HepG2 (cell line): ENCODE results near the gene WWC2. TPM values are rescaled to one million over a fixed set of nuclear protein-coding genes. Genes with fewer than 3 reads are reported as not detected.

Experiments used
- ATAC-seq: fragments of 200-7000 bp; cut with Tn5 transposase; 3 replicates; pipeline ENCODE4 v1.9.1; 2020; ENCODE audit warnings: mild to moderate bottlenecking, moderate library complexity
- BruUV-seq: library from RNA; stranded (reverse); fragments of 400-500 nt; replicated peaks from 2 replicates; lab custom pipeline; 2021; lab: Mats Ljungman, UMichigan
- CTCF ChIA-PET: fragments of 300-600 bp; formaldehyde crosslinking; extraction: SDS; loops from one replicate; lab custom pipeline; 2021; ENCODE audit warnings: low total read pairs, inconsistent platforms, low intra/inter-chr PET ratio; lab: Yijun Ruan, JAX
- POLR2A ChIA-PET: fragments of 350-600 bp; sonication (Branson Sonifier 250); formaldehyde crosslinking; loops from one replicate; lab custom pipeline; 2020; ENCODE audit warnings: antibody characterized with exemption, inconsistent platforms; lab: Yijun Ruan, JAX
- DNase-seq: peaks from one replicate; pipeline ENCODE4 v3.0.0-alpha.2; 2015; ENCODE audit warnings: low spot score
- FAIRE-seq: peaks from 3 replicates; lab custom pipeline; 2011; peaks lifted over from hg19 to GRCh38; lab: Jason Lieb, UNC
- H2AFZ ChIP-seq: one replicate; pipeline ENCODE4 v1.6.1; 2011; ENCODE audit warnings: low read length, inconsistent platforms
- H3K27ac ChIP-seq: fragments of 300-600 bp; 3 replicates; pipeline ENCODE4 v1.8.0; 2011; ENCODE audit warnings: mixed run types, mild to moderate bottlenecking, mixed read lengths, low read length, inconsistent platforms; ENCODE audit not compliant: insufficient read depth; ENCODE audit errors: extremely low read length
- H3K27me3 ChIP-seq, 2 experiments: fragments of 200-600 bp in 1 of 2; 2 replicates in 1 of 2; 3 replicates in 1 of 2; pipeline versions ENCODE4 v1.6.0 to v1.8.0; 2011; ENCODE audit warnings: low read length in 2 of 2, mild to moderate bottlenecking in 2 of 2, moderate library complexity in 2 of 2, inconsistent platforms in 1 of 2; ENCODE audit not compliant: insufficient read depth in 2 of 2, control insufficient read depth in 1 of 2
- H3K36me3 ChIP-seq, 2 experiments: fragments of 200-600 bp in 1 of 2; replicated peaks in 1 of 2; 2 replicates in 1 of 2; 3 replicates in 1 of 2; pipeline versions ENCODE4 v1.5.1 to v1.8.0; 2011; ENCODE audit warnings: low read length in 2 of 2, inconsistent platforms in 1 of 2; ENCODE audit not compliant: insufficient read depth in 2 of 2, control insufficient read depth in 1 of 2
- H3K4me1 ChIP-seq: 2 replicates; pipeline ENCODE4 v1.5.1; 2012; ENCODE audit warnings: low read length, inconsistent platforms; ENCODE audit not compliant: insufficient read depth
- H3K4me2 ChIP-seq: 2 replicates; pipeline ENCODE4 v1.6.0; 2011; ENCODE audit warnings: low read depth, low read length, inconsistent platforms
- H3K4me3 ChIP-seq, 3 experiments: fragments of 200-600 bp in 1 of 3; sonication (generic), shearing (Covaris generic) in 1 of 3; replicated peaks in 1 of 3; 2 replicates each; pipeline ENCODE4 v1.5.1; 2011 to 2016; ENCODE audit warnings: low read length in 3 of 3, inconsistent platforms in 2 of 3, low read depth in 2 of 3, mild to moderate bottlenecking in 2 of 3, control low read depth in 1 of 3, mixed read lengths in 1 of 3; ENCODE audit not compliant: insufficient read depth in 1 of 3
- H3K79me2 ChIP-seq: one replicate; pipeline ENCODE4 v1.6.1; 2011; ENCODE audit warnings: low read length, inconsistent platforms; ENCODE audit not compliant: insufficient read depth
- H3K9ac ChIP-seq: 2 replicates; pipeline ENCODE4 v1.6.0; 2011; ENCODE audit warnings: mild to moderate bottlenecking, low read depth, low read length, inconsistent platforms; ENCODE audit not compliant: insufficient read depth
- H3K9me3 ChIP-seq: 2 replicates; pipeline ENCODE4 v1.5.1; 2012; ENCODE audit warnings: mild to moderate bottlenecking, low read length
- H4K20me1 ChIP-seq: 2 replicates; pipeline ENCODE4 v1.6.0; 2011; ENCODE audit warnings: inconsistent platforms, mild to moderate bottlenecking, low read length, moderate library complexity; ENCODE audit not compliant: insufficient read depth
- AGO1 ChIP-seq: fragments of 200-400 bp; formaldehyde crosslinking; IDR thresholded peaks from 2 replicates; pipeline ENCODE4 v1.6.1; 2017; ENCODE audit warnings: mild to moderate bottlenecking, low read depth, low read length, moderate library complexity; ENCODE audit not compliant: poor library complexity, severe bottlenecking
- BORCS8-MEF2B ChIP-seq: sonication (generic); formaldehyde crosslinking; IDR thresholded peaks from 2 replicates; pipeline ENCODE4 v1.8.0; 2022; ENCODE audit warnings: mild to moderate bottlenecking, missing genetic modification reagents
- CBX1 ChIP-seq: IDR thresholded peaks from one replicate; pipeline ENCODE4 v1.6.1; 2016; ENCODE audit warnings: antibody characterized with exemption, low read depth
- CREM ChIP-seq, 2 experiments: sonication (generic) in 1 of 2; formaldehyde crosslinking in 1 of 2; IDR thresholded peaks; 2 replicates each; pipeline versions ENCODE4 v1.4.0 to v1.6.1; 2016 to 2020; ENCODE audit warnings: antibody characterized with exemption in 1 of 2, mild to moderate bottlenecking in 1 of 2, missing genetic modification reagents in 1 of 2
- ETV5 ChIP-seq: IDR thresholded peaks from 2 replicates; pipeline ENCODE4 v1.6.1; 2018; ENCODE audit warnings: missing biosample characterization, missing genetic modification reagents, inconsistent platforms, borderline replicate concordance
- HNF4G ChIP-seq, 2 experiments: sonication (generic) in 1 of 2; formaldehyde crosslinking in 1 of 2; IDR thresholded peaks; 2 replicates each; pipeline versions ENCODE4 v1.4.0 to v1.6.1; 2011 to 2020; ENCODE audit warnings: borderline replicate concordance in 2 of 2, low read depth in 2 of 2, mild to moderate bottlenecking in 2 of 2, low read length in 1 of 2, missing genetic modification reagents in 1 of 2, moderate library complexity in 1 of 2
- HOXA3 ChIP-seq: sonication (generic); formaldehyde crosslinking; IDR thresholded peaks from 2 replicates; pipeline ENCODE4 v1.5.0; 2020; ENCODE audit warnings: missing genetic modification reagents
- RARG ChIP-seq: sonication (generic); formaldehyde crosslinking; IDR thresholded peaks from 2 replicates; pipeline ENCODE4 v1.4.0; 2020; ENCODE audit warnings: low read depth, mild to moderate bottlenecking, missing genetic modification reagents
- RBM22 ChIP-seq: fragments of 200-400 bp; formaldehyde crosslinking; optimal IDR thresholded peaks from 2 replicates; pipeline ENCODE3; 2017; ENCODE audit warnings: mild to moderate bottlenecking, low read length, moderate library complexity
- RNF2 ChIP-seq: fragments of 450-650 bp; conservative IDR thresholded peaks from 2 replicates; pipeline ENCODE4 v1.6.1; 2016; ENCODE audit warnings: low read depth
- SIX4 ChIP-seq: sonication (generic); formaldehyde crosslinking; IDR thresholded peaks from 2 replicates; pipeline ENCODE4 v1.4.0; 2020; ENCODE audit warnings: missing genetic modification reagents
- TFAP4 ChIP-seq: sonication (generic); IDR thresholded peaks from 2 replicates; pipeline ENCODE4 v1.6.1; 2016; ENCODE audit warnings: low read depth, borderline replicate concordance
- ZBTB44 ChIP-seq: sonication (generic); formaldehyde crosslinking; IDR thresholded peaks from 2 replicates; pipeline ENCODE4 v1.4.0; 2020; ENCODE audit warnings: missing genetic modification reagents
- WGBS: methylation state at CpG from one replicate; pipeline ENCODE4 v1.1.6; 2017; ENCODE audit warnings: low lambda C conversion rate; 5-methylcytosine and 5-hydroxymethylcytosine counted together
- in situ Hi-C: cut with HindIII; loops from 2 replicates; pipeline ENCODE4 v1.10.0; 2017; ENCODE audit warnings: low pct_unique_long_range_greater_than_20kb; ENCODE audit not compliant: extremely low pct_ligation_motif_present
- intact Hi-C: fragments of 100-400 bp; cut with micrococcal nuclease; formaldehyde crosslinking; loops from one replicate; pipeline ENCODE4 v1.10.0; 2022; ENCODE audit not compliant: unreplicated experiment
- polyA plus RNA-seq, 8 experiments: library from polyadenylated mRNA; depleted of rRNA in 3 of 8; stranded (reverse) in 7 of 8; unstranded in 1 of 8; fragments of >200 nt; fragmentation: Illumina TruSeq in 4 of 8; extraction: Trizol in 4 of 8; gene quantifications; 2 replicates each; pipeline versions ENCODE4 v1.2.1 to v1.2.3, GENCODE V29; 2011 to 2016; ENCODE audit warnings: low read depth in 4 of 8, missing spikeins in 1 of 8, mixed read lengths in 1 of 8; ENCODE audit not compliant: insufficient read depth in 1 of 8
- total RNA-seq, 5 experiments: library from RNA; depleted of rRNA; stranded (reverse); fragments of >200 nt; fragmentation: Illumina TruSeq; extraction: Trizol; gene quantifications; 2 replicates each; pipeline ENCODE4 v1.2.3, GENCODE V29; 2016; ENCODE audit warnings: low read depth in 1 of 5
- TF ChIP-seq, protein P1 (sequence below): sonication (generic); formaldehyde crosslinking; IDR thresholded peaks from 2 replicates; pipeline ENCODE4 v1.8.0; 2022; ENCODE audit warnings: mild to moderate bottlenecking, missing genetic modification reagents, borderline replicate concordance
- TF ChIP-seq, protein P2 (sequence below): sonication (generic); formaldehyde crosslinking; IDR thresholded peaks from 2 replicates; pipeline ENCODE4 v1.4.0; 2020; ENCODE audit warnings: missing genetic modification reagents

Gene WWC2
- total and polyA plus RNA-seq, 2 of the 13 experiments (the other 11 are each of a cell fraction or from before 2014, with no cell fraction given), result 40.0 to 50.1 TPM

GRCh38 chr4:183205709-183206108 lies 106.7 kb downstream of the WWC2 start:
- Histone ChIP-seq H3K4me2 (no peak overlapping the region), H3K4me1 (peaks cover 7% of the 10 kb centered on the region; the same call in 1 of the 2 replicates), H4K20me1 (peaks cover under 1% of the 10 kb centered on the region; the same call in 1 of the 2 replicates), H3K27me3 (no peaks in the 10 kb centered on the region), H3K4me3 (no peak overlapping the region), H3K79me2 (peaks cover 39% of the 10 kb centered on the region), H2AFZ (no peak overlapping the region), H3K36me3 (peaks cover 6 to 44% of the 10 kb centered on the region in 2 experiments), H3K9me3 (no peaks in the 10 kb centered on the region), H3K9ac (no peak overlapping the region), H3K27ac (no peak overlapping the region)
- ChIA-PET POLR2A (no interaction called here), CTCF (no interaction called here)
- no peak for DNase-seq
- no peak for FAIRE-seq
- WGBS, result 96% methylated on average over 4 of the region's 4 CpGs
- BruUV-seq, result no TSS peak
- intact Hi-C loops, result no loop called here
- TF ChIP-seq, protein P1, sequence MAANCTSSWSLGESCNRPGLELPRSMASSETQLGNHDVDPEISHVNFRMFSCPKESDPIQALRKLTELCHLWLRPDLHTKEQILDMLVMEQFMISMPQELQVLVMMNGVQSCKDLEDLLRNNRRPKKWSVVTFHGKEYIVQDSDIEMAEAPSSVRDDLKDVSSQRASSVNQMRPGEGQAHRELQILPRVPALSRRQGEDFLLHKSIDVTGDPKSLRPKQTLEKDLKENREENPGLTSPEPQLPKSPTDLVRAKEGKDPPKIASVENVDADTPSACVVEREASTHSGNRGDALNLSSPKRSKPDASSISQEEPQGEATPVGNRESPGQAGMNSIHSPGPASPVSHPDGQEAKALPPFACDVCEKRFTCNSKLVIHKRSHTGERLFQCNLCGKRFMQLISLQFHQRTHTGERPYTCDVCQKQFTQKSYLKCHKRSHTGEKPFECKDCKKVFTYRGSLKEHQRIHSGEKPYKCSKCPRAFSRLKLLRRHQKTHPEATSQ (CRISPR knock-in tag), result no peak
- no peak for TF ChIP-seq AGO1
- TF ChIP-seq ETV5, result no peak
- TF ChIP-seq ZBTB44, result no peak
- TF ChIP-seq HNF4G (IDR thresholded peaks at IDR 0.05; ENCODE audit: borderline replicate concordance, low read depth, low read length), result no peak
- TF ChIP-seq HNF4G (CRISPR knock-in tag; IDR thresholded peaks at IDR 0.05; ENCODE audit: borderline replicate concordance, low read depth), result no peak
- TF ChIP-seq RBM22, result no peak
- no peak for TF ChIP-seq SIX4
- no peak for TF ChIP-seq BORCS8-MEF2B (CRISPR knock-in tag)
- no peak for TF ChIP-seq HOXA3 (CRISPR knock-in tag)
- TF ChIP-seq CBX1, result no peak
- TF ChIP-seq TFAP4, result no peak
- TF ChIP-seq, protein P2, sequence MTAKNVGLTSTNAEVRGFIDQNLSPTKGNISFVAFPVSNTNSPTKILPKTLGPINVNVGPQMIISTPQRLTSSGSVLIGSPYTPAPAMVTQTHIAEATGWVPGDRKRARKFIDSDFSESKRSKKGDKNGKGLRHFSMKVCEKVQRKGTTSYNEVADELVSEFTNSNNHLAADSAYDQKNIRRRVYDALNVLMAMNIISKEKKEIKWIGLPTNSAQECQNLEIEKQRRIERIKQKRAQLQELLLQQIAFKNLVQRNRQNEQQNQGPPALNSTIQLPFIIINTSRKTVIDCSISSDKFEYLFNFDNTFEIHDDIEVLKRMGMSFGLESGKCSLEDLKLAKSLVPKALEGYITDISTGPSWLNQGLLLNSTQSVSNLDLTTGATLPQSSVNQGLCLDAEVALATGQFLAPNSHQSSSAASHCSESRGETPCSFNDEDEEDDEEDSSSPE (CRISPR knock-in tag), result no peak
- TF ChIP-seq RNF2, result no peak
- no peak for TF ChIP-seq CREM (IDR thresholded peaks at IDR 0.05)
- TF ChIP-seq CREM (CRISPR knock-in tag; IDR thresholded peaks at IDR 0.05), result no peak
- TF ChIP-seq RARG (CRISPR knock-in tag), result no peak
- no peak for ATAC-seq
- in situ Hi-C loops, result no loop called here
